Measurements from ENCODE around the gene KARS1.

The KARS1 gene

DNA sequence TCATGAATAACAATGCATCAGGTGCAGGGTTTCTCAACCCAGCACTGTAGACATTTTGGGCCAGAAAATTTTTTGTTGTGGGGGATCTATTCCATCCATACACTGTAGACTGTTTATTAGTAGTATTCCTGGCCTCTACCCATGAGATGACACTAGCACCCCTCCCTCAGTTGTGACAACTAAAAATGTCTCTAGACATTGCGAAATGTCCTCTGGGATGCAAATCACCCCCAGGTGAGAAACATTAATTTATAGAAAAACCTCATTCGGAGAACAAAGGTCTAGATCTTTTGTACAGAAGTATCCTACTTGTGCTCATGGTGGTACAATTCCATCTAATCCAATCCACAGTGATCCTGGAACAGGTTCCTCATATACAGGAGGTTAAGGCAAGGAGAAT is 28.7 kb downstream of the KARS1 start:
- Histone ChIP-seq H3K79me2 (ENCODE audit: insufficient read depth, low read length) (peaks cover 24% of the 10 kb centered on the region), H3K4me1 (ENCODE audit: insufficient read depth, low read length) (peaks cover 28% of the 10 kb centered on the region), H2AFZ (ENCODE audit: low read depth, low read length) (no peak overlapping the region), H3K4me2 (ENCODE audit: insufficient read depth, low read length) (no peak overlapping the region), H3K4me3 (ENCODE audit: low read depth in 1 of 2, low read length in 2 of 2) (no peak overlapping the region), H3K27me3 (ENCODE audit: insufficient read depth, low read length, poor library complexity) (no peaks in the 10 kb centered on the region), H3K9me3 (ENCODE audit: insufficient read depth, low read length, severe bottlenecking) (no peaks in the 10 kb centered on the region), H4K20me1 (ENCODE audit: insufficient read depth, low read length) (no peaks in the 10 kb centered on the region), H3K36me3 (ENCODE audit: insufficient read depth, low read length) (peaks cover 62% of the 10 kb centered on the region), H3K9ac (ENCODE audit: low read depth, low read length) (no peak overlapping the region), H3K27ac (ENCODE audit: low read length) (no peak overlapping the region)
- DNase-seq (no peak), ATAC-seq (ENCODE audit: insufficient read depth, low read depth) (no peak)
- no peak for TF ChIP-seq EZH2 (IDR thresholded peaks at IDR 0.05; ENCODE audit: borderline replicate concordance, low read depth, low read length, severe bottlenecking)
- TF ChIP-seq, protein P1, sequence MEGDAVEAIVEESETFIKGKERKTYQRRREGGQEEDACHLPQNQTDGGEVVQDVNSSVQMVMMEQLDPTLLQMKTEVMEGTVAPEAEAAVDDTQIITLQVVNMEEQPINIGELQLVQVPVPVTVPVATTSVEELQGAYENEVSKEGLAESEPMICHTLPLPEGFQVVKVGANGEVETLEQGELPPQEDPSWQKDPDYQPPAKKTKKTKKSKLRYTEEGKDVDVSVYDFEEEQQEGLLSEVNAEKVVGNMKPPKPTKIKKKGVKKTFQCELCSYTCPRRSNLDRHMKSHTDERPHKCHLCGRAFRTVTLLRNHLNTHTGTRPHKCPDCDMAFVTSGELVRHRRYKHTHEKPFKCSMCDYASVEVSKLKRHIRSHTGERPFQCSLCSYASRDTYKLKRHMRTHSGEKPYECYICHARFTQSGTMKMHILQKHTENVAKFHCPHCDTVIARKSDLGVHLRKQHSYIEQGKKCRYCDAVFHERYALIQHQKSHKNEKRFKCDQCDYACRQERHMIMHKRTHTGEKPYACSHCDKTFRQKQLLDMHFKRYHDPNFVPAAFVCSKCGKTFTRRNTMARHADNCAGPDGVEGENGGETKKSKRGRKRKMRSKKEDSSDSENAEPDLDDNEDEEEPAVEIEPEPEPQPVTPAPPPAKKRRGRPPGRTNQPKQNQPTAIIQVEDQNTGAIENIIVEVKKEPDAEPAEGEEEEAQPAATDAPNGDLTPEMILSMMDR (IDR thresholded peaks at IDR 0.05; ENCODE audit: borderline replicate concordance, extremely low read depth, low read length, poor library complexity, severe bottlenecking) = no peak

DNA sequence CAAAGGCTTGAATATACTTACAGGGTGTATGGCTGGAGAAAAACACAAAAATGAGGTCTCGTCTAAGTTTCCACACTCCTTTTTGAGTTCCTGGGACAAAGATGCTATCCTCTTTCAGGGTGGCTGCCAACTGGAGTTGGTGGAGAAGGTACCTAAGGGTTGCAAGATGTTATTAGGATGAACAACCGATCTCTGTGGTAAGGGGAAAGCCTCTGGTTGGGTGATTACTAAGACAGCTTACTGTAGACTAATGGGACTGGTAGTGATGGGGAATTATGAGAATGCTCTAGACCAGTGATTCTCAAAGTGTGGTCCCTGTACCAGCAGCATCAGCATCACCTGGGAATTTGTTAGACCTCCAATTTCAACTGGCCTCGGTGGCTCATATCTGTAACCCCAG is 30.3 kb downstream of the KARS1 start:
- H3K9ac ChIP-seq (ENCODE audit: low read depth, low read length) = no peak overlapping the region
- no peak overlapping the region for H3K27ac ChIP-seq (ENCODE audit: low read length)
- no peaks in the 10 kb centered on the region for H3K9me3 ChIP-seq (ENCODE audit: insufficient read depth, low read length, severe bottlenecking)
- no peak overlapping the region for H2AFZ ChIP-seq (ENCODE audit: low read depth, low read length)
- no peak for ATAC-seq (ENCODE audit: insufficient read depth, low read depth)
- no peak for DNase-seq
- no peaks in the 10 kb centered on the region for H3K27me3 ChIP-seq (ENCODE audit: insufficient read depth, low read length, poor library complexity)
- H3K79me2 ChIP-seq (ENCODE audit: insufficient read depth, low read length) = peaks cover 17% of the 10 kb centered on the region
- no peak overlapping the region for H3K4me3 ChIP-seq (ENCODE audit: low read depth in 1 of 2, low read length in 2 of 2)
- H3K4me2 ChIP-seq (ENCODE audit: insufficient read depth, low read length) = no peak overlapping the region
- H3K36me3 ChIP-seq (ENCODE audit: insufficient read depth, low read length) = peaks cover 78% of the 10 kb centered on the region
- H4K20me1 ChIP-seq (ENCODE audit: insufficient read depth, low read length) = no peaks in the 10 kb centered on the region
- H3K4me1 ChIP-seq (ENCODE audit: insufficient read depth, low read length) = peaks cover 21% of the 10 kb centered on the region
- TF ChIP-seq, protein P1 (IDR thresholded peaks at IDR 0.05; ENCODE audit: borderline replicate concordance, extremely low read depth, low read length, poor library complexity, severe bottlenecking) = no peak
- TF ChIP-seq EZH2 (IDR thresholded peaks at IDR 0.05; ENCODE audit: borderline replicate concordance, low read depth, low read length, severe bottlenecking) = no peak

DNA sequence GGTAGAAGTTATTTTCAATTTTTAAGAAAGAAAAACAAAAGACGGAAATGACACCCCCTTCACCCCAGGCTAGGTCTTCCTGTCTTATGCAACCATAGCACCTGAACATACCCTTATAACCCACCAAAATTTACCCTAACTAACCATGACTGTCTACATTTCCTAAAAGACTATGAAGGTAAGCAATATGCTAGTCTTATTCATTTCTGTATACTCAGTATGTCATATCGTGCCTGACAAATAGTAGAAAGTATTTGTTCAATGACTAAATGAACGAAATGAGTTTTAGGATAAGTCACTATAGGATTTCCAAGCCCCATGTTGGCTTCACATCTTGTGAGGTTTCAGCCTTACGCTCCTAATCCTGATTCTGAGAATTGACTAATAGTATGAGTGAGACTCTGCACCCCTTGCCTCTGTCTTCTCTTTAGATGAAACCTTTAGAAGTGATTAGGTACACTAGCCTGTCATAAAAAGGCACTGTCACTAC is 30.9 kb downstream of the KARS1 start:
- peaks cover 81% of the 10 kb centered on the region for H3K36me3 ChIP-seq (ENCODE audit: insufficient read depth, low read length)
- peaks cover 16% of the 10 kb centered on the region for H3K4me1 ChIP-seq (ENCODE audit: insufficient read depth, low read length)
- H2AFZ ChIP-seq (ENCODE audit: low read depth, low read length) = no peak overlapping the region
- ATAC-seq (ENCODE audit: insufficient read depth, low read depth) = no peak
- H4K20me1 ChIP-seq (ENCODE audit: insufficient read depth, low read length) = no peaks in the 10 kb centered on the region
- TF ChIP-seq, protein P1 (IDR thresholded peaks at IDR 0.05; ENCODE audit: borderline replicate concordance, extremely low read depth, low read length, poor library complexity, severe bottlenecking) = no peak
- no peak for TF ChIP-seq EZH2 (IDR thresholded peaks at IDR 0.05; ENCODE audit: borderline replicate concordance, low read depth, low read length, severe bottlenecking)
- H3K27me3 ChIP-seq (ENCODE audit: insufficient read depth, low read length, poor library complexity) = no peaks in the 10 kb centered on the region
- no peak overlapping the region for H3K27ac ChIP-seq (ENCODE audit: low read length)
- no peak overlapping the region for H3K4me2 ChIP-seq (ENCODE audit: insufficient read depth, low read length)
- no peak for DNase-seq
- H3K9ac ChIP-seq (ENCODE audit: low read depth, low read length) = no peak overlapping the region
- H3K9me3 ChIP-seq (ENCODE audit: insufficient read depth, low read length, severe bottlenecking) = no peaks in the 10 kb centered on the region
- peaks cover 14% of the 10 kb centered on the region for H3K79me2 ChIP-seq (ENCODE audit: insufficient read depth, low read length)
- H3K4me3 ChIP-seq (ENCODE audit: low read depth in 1 of 2, low read length in 2 of 2) = no peak overlapping the region

DNA sequence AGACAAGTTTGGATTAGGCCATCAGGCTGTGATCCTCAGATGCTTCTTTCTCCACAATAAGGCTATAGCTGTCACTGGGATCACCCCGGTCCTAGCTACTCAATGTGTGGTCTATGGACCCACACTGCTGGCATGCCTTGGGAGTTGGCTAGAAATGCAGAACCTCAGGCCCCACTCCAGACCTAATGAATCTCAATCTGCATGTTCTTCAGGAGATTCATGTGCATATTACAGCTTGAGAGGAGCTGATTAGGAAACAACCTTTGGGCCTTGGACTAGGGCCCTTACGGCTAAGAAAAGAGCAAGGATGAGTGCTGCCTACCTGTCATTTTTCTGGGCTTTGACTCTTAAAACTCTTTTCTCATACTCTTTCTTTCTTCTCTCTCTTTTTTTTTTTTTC is 31.8 kb downstream of the KARS1 start:
- no peak overlapping the region for H3K4me3 ChIP-seq (ENCODE audit: low read depth in 1 of 2, low read length in 2 of 2)
- H4K20me1 ChIP-seq (ENCODE audit: insufficient read depth, low read length) = no peaks in the 10 kb centered on the region
- H3K4me2 ChIP-seq (ENCODE audit: insufficient read depth, low read length) = no peak overlapping the region
- H3K79me2 ChIP-seq (ENCODE audit: insufficient read depth, low read length) = peaks cover 10% of the 10 kb centered on the region
- TF ChIP-seq, protein P1 (IDR thresholded peaks at IDR 0.05; ENCODE audit: borderline replicate concordance, extremely low read depth, low read length, poor library complexity, severe bottlenecking) = no peak
- H3K27me3 ChIP-seq (ENCODE audit: insufficient read depth, low read length, poor library complexity) = no peaks in the 10 kb centered on the region
- no peak overlapping the region for H2AFZ ChIP-seq (ENCODE audit: low read depth, low read length)
- H3K4me1 ChIP-seq (ENCODE audit: insufficient read depth, low read length) = peaks cover 6% of the 10 kb centered on the region
- no peak overlapping the region for H3K27ac ChIP-seq (ENCODE audit: low read length)
- ATAC-seq (ENCODE audit: insufficient read depth, low read depth) (no peak), DNase-seq (no peak)
- no peak overlapping the region for H3K9ac ChIP-seq (ENCODE audit: low read depth, low read length)
- peaks cover 87% of the 10 kb centered on the region for H3K36me3 ChIP-seq (ENCODE audit: insufficient read depth, low read length)
- H3K9me3 ChIP-seq (ENCODE audit: insufficient read depth, low read length, severe bottlenecking) = no peaks in the 10 kb centered on the region
